Common myeloid progenitor, CD34-positive (primary cell): ENCODE measurements around the gene IMMP2L.

Experiments
- CTCF ChIA-PET: fragments of 350-600 bp; sonication (Branson Sonifier 250); formaldehyde crosslinking; loops from one replicate; lab custom pipeline; 2021; ENCODE audit warnings: antibody characterized with exemption; lab: Charles Lee
- POLR2A ChIA-PET: fragments of 350-600 bp; sonication (Branson Sonifier 250); formaldehyde crosslinking; loops from one replicate; lab custom pipeline; 2021; ENCODE audit warnings: antibody characterized with exemption; lab: Charles Lee
- DNase-seq, 3 donors: peaks; one replicate each; pipeline versions ENCODE4 v3.0.0 to v3.0.0-alpha.2; 2013
- H3K27ac ChIP-seq, 2 experiments: 1 replicate in 1 of 2; 2 replicates in 1 of 2; pipeline ENCODE4 v1.7.0; 2013; ENCODE audit warnings: inconsistent platforms in 2 of 2, low read length in 2 of 2, mild to moderate bottlenecking in 2 of 2, low read depth in 1 of 2, moderate library complexity in 1 of 2; ENCODE audit not compliant: severe bottlenecking in 2 of 2, insufficient read depth in 1 of 2, poor library complexity in 1 of 2
- H3K27me3 ChIP-seq, 5 experiments: replicated peaks in 2 of 5; 1 replicate in 3 of 5; 2 replicates in 2 of 5; pipeline versions ENCODE4 v1.6.1 to v1.7.0; 2013; ENCODE audit warnings: low read length in 4 of 5, mild to moderate bottlenecking in 2 of 5, moderate library complexity in 2 of 5, inconsistent platforms in 1 of 5; ENCODE audit not compliant: insufficient read depth in 5 of 5, control insufficient read depth in 4 of 5
- H3K36me3 ChIP-seq, 4 experiments: 1 replicate in 2 of 4; 2 replicates in 2 of 4; pipeline versions ENCODE4 v1.6.1 to v1.7.0; 2013; ENCODE audit warnings: low read length in 3 of 4, control low read depth in 1 of 4, mild to moderate bottlenecking in 1 of 4; ENCODE audit not compliant: control insufficient read depth in 4 of 4, insufficient read depth in 4 of 4
- H3K4me1 ChIP-seq, 4 experiments: 1 replicate in 3 of 4; 2 replicates in 1 of 4; pipeline versions ENCODE4 v1.6.1 to v1.7.1; 2013; ENCODE audit warnings: low read length in 3 of 4, mild to moderate bottlenecking in 3 of 4, control low read depth in 1 of 4, inconsistent platforms in 1 of 4, moderate library complexity in 1 of 4; ENCODE audit not compliant: control insufficient read depth in 4 of 4, insufficient read depth in 4 of 4; ENCODE audit errors: control extremely low read depth in 1 of 4
- H3K4me3 ChIP-seq, 7 experiments: 1 replicate in 4 of 7; 2 replicates in 3 of 7; pipeline versions ENCODE4 v1.5.1 to v1.7.0; 2013; ENCODE audit warnings: mild to moderate bottlenecking in 7 of 7, low read length in 6 of 7, moderate library complexity in 6 of 7, inconsistent platforms in 2 of 7, low read depth in 2 of 7, control low read depth in 1 of 7; ENCODE audit not compliant: insufficient read depth in 4 of 7, control insufficient read depth in 1 of 7; ENCODE audit errors: extremely low read depth in 1 of 7
- H3K9me3 ChIP-seq, 5 experiments: 1 replicate in 4 of 5; 2 replicates in 1 of 5; pipeline versions ENCODE4 v1.6.1 to v1.7.1; 2013; ENCODE audit warnings: low read length in 4 of 5, mild to moderate bottlenecking in 2 of 5, inconsistent platforms in 1 of 5, low read depth in 1 of 5, moderate library complexity in 1 of 5; ENCODE audit not compliant: control insufficient read depth in 4 of 5, insufficient read depth in 2 of 5; ENCODE audit errors: control extremely low read depth in 1 of 5
- WGBS: methylation state at CpG from one replicate; pipeline ENCODE4 v1.1.5; 2013; ENCODE audit not compliant: insufficient coverage; 5-methylcytosine and 5-hydroxymethylcytosine counted together

Gene IMMP2L

DNA sequence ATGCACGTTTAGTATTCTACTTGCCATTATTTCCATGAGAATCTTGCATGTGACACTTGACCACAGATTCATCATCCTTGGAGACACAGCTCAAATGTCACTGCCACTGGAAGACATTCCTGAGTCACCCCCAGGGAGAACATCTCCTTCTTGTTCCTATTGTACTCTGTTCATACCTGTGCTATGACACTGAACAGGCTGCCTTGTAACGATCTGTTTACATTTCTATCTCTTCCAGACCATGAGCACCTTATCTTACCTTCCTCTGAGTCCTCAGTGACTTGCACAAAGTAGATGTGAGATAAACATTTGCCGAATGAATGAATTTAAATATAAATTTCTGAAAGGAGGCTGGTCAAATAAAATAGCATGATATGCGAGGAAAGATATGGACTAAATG is 803.2 kb downstream of the IMMP2L start:
- WGBS, result 100% methylated on average over 1 of the region's 4 CpGs
- ChIA-PET CTCF (interaction anchor here (1.3 kb wide), 1 partner anchor 18 kb away, joined by 3 read pairs; no protein-coding TSS in a partner anchor), POLR2A (no interaction called here)
- DNase-seq, result no peak
- Histone ChIP-seq H3K27me3 (no peaks in the 10 kb centered on the region), H3K36me3 (no peaks in the 10 kb centered on the region), H3K4me3 (no peak overlapping the region), H3K9me3 (no peaks in the 10 kb centered on the region), H3K4me1 (no peaks in the 10 kb centered on the region), H3K27ac (no peak overlapping the region)

DNA sequence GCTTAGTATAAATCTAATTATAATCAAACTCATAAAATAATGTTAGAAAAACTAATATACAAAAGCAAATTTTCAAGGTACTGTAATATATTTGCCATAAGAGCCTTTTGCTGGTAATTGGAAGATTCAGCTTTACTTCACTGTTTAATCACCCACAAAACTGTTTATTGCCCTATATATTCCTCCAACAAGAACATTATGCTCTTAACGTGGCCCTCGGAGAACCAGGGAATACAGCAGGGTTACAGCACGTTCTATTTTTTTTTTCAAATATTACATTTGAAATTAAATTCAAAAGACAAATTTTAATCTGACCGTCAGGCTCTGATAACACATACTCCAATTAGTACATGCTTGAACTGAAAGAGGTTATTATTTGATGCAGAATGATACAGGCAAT is 807.6 kb downstream of the IMMP2L start:
- no peaks in the 10 kb centered on the region for H3K36me3 ChIP-seq
- DNase-seq, result no peak
- no peaks in the 10 kb centered on the region for H3K9me3 ChIP-seq
- 100% methylated on average over 1 of the region's 4 CpGs for WGBS
- no peak overlapping the region for H3K4me3 ChIP-seq
- no peaks in the 10 kb centered on the region for H3K4me1 ChIP-seq
- H3K27me3 ChIP-seq, result no peaks in the 10 kb centered on the region
- POLR2A ChIA-PET, result no interaction called here
- no peak overlapping the region for H3K27ac ChIP-seq
- CTCF ChIA-PET, result no interaction called here

DNA sequence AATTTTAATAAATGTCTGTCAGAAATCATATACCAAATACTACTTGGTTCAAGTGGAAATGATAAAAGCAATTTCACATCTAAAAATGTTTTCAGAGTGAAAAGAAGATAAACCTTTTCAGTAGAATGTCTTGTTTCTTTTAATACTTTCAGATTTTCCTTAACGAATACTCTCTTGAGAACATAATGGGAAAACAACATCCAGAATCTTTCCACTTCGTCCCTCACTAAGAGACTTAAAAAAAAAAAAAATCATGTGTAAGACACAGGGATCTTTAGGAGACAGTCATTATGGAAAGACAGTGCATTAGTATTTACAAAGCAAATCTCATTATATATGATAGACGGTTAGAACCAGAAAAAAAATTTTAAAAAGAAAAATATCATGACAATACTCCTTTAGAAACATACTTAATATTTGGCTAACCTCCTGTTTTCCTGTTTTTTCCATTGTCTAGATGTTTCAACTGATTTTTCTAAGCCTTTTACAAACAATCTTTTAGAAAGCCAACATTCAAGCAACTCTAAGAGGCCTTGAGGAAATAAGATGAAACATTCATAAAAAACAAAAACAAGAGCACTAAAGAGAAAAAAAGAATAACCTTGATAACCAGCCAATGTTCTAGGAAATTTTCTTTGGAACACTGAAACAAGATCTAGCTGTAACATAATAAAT is 811.2 kb downstream of the IMMP2L start:
- POLR2A ChIA-PET, result no interaction called here
- WGBS, result no CpG with 5 or more reads among the region's 3 CpGs
- Histone ChIP-seq H3K9me3 (peaks cover 0 to 4% (median 0%) of the 10 kb centered on the region in 5 experiments), H3K4me1 (no peaks in the 10 kb centered on the region), H3K36me3 (no peaks in the 10 kb centered on the region), H3K27me3 (no peaks in the 10 kb centered on the region), H3K4me3 (no peak overlapping the region), H3K27ac (no peak overlapping the region)
- DNase-seq, result no peak
- CTCF ChIA-PET, result no interaction called here

DNA sequence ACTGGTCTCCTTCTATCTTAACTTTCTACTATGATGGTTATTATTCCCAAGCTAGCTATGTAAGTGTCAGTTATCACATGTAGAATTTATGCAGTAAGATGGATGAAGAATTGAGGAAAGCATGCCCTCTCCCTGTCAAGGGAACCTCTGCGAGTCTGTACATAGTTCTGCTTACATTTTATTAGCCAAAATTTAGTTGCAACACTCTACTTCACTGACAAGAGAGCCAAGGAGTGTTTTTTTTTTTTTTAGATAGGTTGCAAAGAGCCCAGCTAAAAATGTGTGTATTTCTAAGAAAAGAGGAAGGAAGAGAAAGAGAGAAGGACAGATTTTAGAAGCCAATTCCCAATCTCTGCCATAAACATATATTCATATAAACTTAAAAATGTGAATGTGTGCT is 829.1 kb downstream of the IMMP2L start:
- Histone ChIP-seq H3K4me3 (no peak overlapping the region), H3K27ac (no peak overlapping the region), H3K27me3 (no peaks in the 10 kb centered on the region), H3K9me3 (peaks cover 0 to 8% (median 0%) of the 10 kb centered on the region in 5 experiments), H3K36me3 (no peaks in the 10 kb centered on the region), H3K4me1 (peaks cover 0 to 5% (median 0%) of the 10 kb centered on the region in 4 experiments)
- CTCF ChIA-PET, result no interaction called here
- no CpG with 5 or more reads among the region's 1 CpG for WGBS
- POLR2A ChIA-PET, result interaction anchor here (1.2 kb wide), 1 partner anchor 10 kb away, joined by 3 read pairs; no protein-coding TSS in a partner anchor
- DNase-seq, result no peak

DNA sequence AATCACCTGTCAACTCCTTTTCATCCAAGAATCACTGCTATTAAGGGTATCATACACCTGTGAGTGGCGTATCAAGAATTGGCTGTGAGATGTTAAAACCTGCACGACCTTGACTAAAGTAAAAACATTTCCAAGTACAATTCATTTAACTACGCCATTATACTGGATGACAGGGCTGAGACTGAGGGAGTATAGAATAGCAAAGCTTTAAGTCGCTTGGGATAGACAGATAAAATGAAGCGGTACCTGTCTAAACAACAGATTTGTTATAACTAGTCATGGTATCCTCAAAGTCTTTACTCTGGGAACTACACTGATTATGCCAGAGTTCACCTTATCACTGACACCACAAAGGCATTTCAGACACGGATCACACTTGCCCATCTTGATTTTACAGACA is 837.5 kb downstream of the IMMP2L start:
- Histone ChIP-seq H3K27me3 (no peaks in the 10 kb centered on the region), H3K36me3 (no peaks in the 10 kb centered on the region), H3K27ac (no peak overlapping the region), H3K9me3 (no peaks in the 10 kb centered on the region), H3K4me3 (no peak overlapping the region), H3K4me1 (no peaks in the 10 kb centered on the region)
- POLR2A ChIA-PET, result no interaction called here
- 96% methylated on average over 3 of the region's 6 CpGs for WGBS
- CTCF ChIA-PET, result no interaction called here
- no peak for DNase-seq

DNA sequence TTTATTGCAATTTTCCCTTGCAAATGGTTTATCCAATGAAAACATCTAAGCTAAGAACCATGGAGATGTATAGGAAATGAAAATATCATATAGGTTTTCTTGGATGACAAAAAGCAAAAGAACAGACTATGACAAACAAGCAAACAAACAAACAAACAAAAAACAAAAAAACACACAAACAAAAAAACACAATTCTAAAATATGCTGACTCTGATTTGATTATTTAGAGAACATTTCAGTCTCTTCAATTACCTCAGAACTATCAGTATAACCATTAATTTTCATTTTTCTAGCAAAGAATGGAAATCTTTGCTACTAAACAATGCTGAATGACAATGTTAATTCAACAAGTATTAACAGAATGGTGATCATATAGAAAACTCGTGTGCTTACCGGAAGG is 840.9 kb downstream of the IMMP2L start:
- Histone ChIP-seq H3K27me3 (no peaks in the 10 kb centered on the region), H3K4me3 (no peak overlapping the region), H3K27ac (no peak overlapping the region), H3K36me3 (no peaks in the 10 kb centered on the region), H3K9me3 (no peaks in the 10 kb centered on the region), H3K4me1 (no peaks in the 10 kb centered on the region)
- no peak for DNase-seq
- WGBS, result 100% methylated on average over 2 of the region's 2 CpGs
- CTCF ChIA-PET, result no interaction called here
- POLR2A ChIA-PET, result no interaction called here

DNA sequence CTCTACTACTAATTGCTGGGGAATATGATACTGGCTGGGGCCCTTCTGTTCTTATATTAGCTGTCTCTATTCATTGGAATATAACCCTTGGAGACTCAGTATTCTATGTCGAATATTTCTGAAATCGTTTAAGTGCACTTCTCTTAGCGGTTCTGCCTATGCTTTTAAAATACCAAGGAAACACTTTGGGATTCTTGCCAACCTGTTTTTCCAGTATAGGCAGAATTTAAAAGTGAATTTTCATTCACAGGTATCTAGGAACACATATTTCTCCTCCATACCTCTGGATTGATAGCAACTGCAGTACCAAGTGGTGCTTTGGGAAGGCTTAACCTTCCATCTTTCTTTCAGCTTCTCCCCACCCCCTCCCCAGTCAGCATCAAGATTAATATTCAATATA is 841.7 kb downstream of the IMMP2L start:
- ChIA-PET CTCF (no interaction called here), POLR2A (no interaction called here)

More for the DNA sequence above, 841.7 kb downstream of the IMMP2L start:
- Histone ChIP-seq H3K9me3 (no peaks in the 10 kb centered on the region), H3K36me3 (no peaks in the 10 kb centered on the region), H3K27me3 (no peaks in the 10 kb centered on the region), H3K27ac (no peak overlapping the region), H3K4me1 (no peaks in the 10 kb centered on the region), H3K4me3 (no peak overlapping the region)
- no CpG with 5 or more reads among the region's 3 CpGs for WGBS
- no peak for DNase-seq
